Stimulated activated CD4-positive, alpha-beta T cell treated with anti-CD3 and anti-CD28 coated beads, Interleukin-1b, Interleukin-23, amount 100 ng/mL, for 24 hours (primary cell): ENCODE data around the gene MCTP1.
"Not testable (repeated sequence)": the region's sequence is repeated elsewhere in the genome, so short reads cannot be mapped to it uniquely, and the experiment has no call there.

ENCODE experiments used
- DNase-seq, 4 experiments: peaks; one replicate each; pipeline ENCODE4 v3.0.0-alpha.2; 2020; ENCODE audit warnings: low read depth in 4 of 4, low spot score in 1 of 4

The MCTP1 gene

GRCh38 chr5:95184924-95185323 is 100.0 kb downstream of the MCTP1 start:
- no peak for DNase-seq

- DNase-seq, result no peak
Observed at GRCh38 chr5:95181644-95182043, 103.2 kb downstream of the MCTP1 start.

- DNase-seq, result no peak
Observed at GRCh38 chr5:95178046-95178651, 106.7 kb downstream of the MCTP1 start.

GRCh38 chr5:95177456-95177855 is 107.4 kb downstream of the MCTP1 start:
- no peak for DNase-seq

- no peak for DNase-seq
Observed at GRCh38 chr5:95175106-95175505, 109.8 kb downstream of the MCTP1 start.

- DNase-seq, result no peak
Observed at GRCh38 chr5:95172659-95173058, 112.2 kb downstream of the MCTP1 start.

- no peak for DNase-seq
Observed at GRCh38 chr5:95164861-95165260, 120.0 kb downstream of the MCTP1 start.

- DNase-seq, result no peak
Observed at GRCh38 chr5:95163079-95163478, 121.8 kb downstream of the MCTP1 start.

- DNase-seq, result no peak
Observed at GRCh38 chr5:95162231-95162992, 122.5 kb downstream of the MCTP1 start.

GRCh38 chr5:95159603-95160002 is 125.3 kb downstream of the MCTP1 start:
- no peak for DNase-seq

- DNase-seq, result no peak
Observed at GRCh38 chr5:95155888-95156287, 129.0 kb downstream of the MCTP1 start.

- DNase-seq, result no peak
Observed at GRCh38 chr5:95153511-95153910, 131.4 kb downstream of the MCTP1 start.

- no peak for DNase-seq
Observed at GRCh38 chr5:95152535-95152934, 132.4 kb downstream of the MCTP1 start.

GRCh38 chr5:95152131-95152530 is 132.8 kb downstream of the MCTP1 start:
- no peak for DNase-seq

- no peak for DNase-seq
Observed at GRCh38 chr5:95151694-95152093, 133.2 kb downstream of the MCTP1 start.

GRCh38 chr5:95149387-95149786 is 135.5 kb downstream of the MCTP1 start:
- no peak for DNase-seq

- no peak for DNase-seq
Observed at GRCh38 chr5:95148453-95148852, 136.4 kb downstream of the MCTP1 start.

GRCh38 chr5:95143858-95144257 is 141.0 kb downstream of the MCTP1 start:
- DNase-seq, result not testable (repeated sequence)

- no peak for DNase-seq
Observed at GRCh38 chr5:95142145-95142544, 142.7 kb downstream of the MCTP1 start.

- DNase-seq, result no peak
Observed at GRCh38 chr5:95141141-95141540, 143.8 kb downstream of the MCTP1 start.

- DNase-seq, result no peak
Observed at GRCh38 chr5:95134326-95134725, 150.6 kb downstream of the MCTP1 start.

GRCh38 chr5:95132096-95132495 is 152.8 kb downstream of the MCTP1 start:
- DNase-seq, result no peak

GRCh38 chr5:95130941-95131340 is 154.0 kb downstream of the MCTP1 start:
- DNase-seq, result no peak
